GM12874 (cell line): ENCODE results near the gene GRM1.

Experiments used
- CTCF ChIP-seq: IDR thresholded peaks from 2 replicates; pipeline ENCODE4 v1.5.1; 2011; ENCODE audit warnings: low read depth, mild to moderate bottlenecking, control low read depth, low read length, moderate library complexity; ENCODE audit not compliant: insufficient read depth

GRM1 gene

GRCh38 chr6:146113084-146113623 lies 84.3 kb downstream of the GRM1 start:
- TF ChIP-seq CTCF, result no peak

- TF ChIP-seq CTCF, result no peak
Measured at GRCh38 chr6:146123616-146124015, 94.8 kb downstream of the GRM1 start.

GRCh38 chr6:146127447-146128215 lies 98.8 kb downstream of the GRM1 start:
- no peak for TF ChIP-seq CTCF

GRCh38 chr6:146133866-146134265 lies 105.0 kb downstream of the GRM1 start:
- no peak for TF ChIP-seq CTCF

GRCh38 chr6:146135167-146135566 lies 106.3 kb downstream of the GRM1 start:
- no peak for TF ChIP-seq CTCF

- TF ChIP-seq CTCF, result no peak
Measured at GRCh38 chr6:146146836-146147235, 118.0 kb downstream of the GRM1 start.

- no peak for TF ChIP-seq CTCF
Measured at GRCh38 chr6:146149770-146150169, 120.9 kb downstream of the GRM1 start.
